Stimulated activated naive CD4-positive, alpha-beta T cell treated with Interleukin-2 at 50 U/mL for 16 hours (primary cell): ENCODE data around the gene SERPINA3.

ENCODE experiments used
- DNase-seq: peaks from one replicate; lab custom pipeline; 2025; lab: John Stamatoyannopoulos, UW

The SERPINA3 gene

DNA sequence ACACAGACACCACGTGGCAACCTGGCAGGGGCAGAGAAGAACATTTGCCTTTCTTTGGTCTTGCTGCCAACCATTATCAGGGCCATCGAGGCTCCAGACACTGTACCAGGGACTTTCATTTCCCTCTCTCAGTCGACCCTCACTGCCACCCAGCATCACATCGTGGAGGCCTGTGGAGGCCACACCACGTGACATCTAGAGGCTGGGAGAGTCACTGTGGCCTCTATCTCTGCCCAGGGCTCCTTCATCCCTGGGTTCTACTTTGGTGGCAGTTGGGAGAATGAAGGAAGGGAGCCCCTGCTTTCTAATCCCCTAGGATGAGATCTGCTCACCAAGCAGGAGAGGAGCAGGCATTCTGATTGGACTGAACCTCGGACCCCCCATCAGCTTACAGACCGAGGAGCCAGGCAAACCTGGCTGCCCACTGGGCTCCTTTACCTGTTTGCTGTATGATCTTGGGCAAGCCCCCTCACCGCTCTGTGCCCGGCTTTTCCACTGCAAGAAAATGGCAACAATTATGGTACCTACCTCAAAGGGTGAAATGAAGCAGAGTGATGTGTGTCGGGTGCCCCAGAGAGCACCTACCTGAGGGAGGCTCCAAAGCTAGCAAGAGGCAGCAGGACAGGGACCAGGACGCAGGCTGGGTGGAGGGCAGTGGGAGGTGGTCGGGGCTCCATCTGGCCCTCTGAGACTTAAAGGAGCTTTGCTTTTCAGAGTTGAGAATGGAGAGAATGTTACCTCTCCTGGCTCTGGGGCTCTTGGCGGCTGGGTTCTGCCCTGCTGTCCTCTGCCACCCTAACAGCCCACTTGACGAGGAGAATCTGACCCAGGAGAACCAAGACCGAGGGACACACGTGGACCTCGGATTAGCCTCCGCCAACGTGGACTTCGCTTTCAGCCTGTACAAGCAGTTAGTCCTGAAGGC is 1.8 kb downstream of the SERPINA3 start:
- no peak for DNase-seq

DNA sequence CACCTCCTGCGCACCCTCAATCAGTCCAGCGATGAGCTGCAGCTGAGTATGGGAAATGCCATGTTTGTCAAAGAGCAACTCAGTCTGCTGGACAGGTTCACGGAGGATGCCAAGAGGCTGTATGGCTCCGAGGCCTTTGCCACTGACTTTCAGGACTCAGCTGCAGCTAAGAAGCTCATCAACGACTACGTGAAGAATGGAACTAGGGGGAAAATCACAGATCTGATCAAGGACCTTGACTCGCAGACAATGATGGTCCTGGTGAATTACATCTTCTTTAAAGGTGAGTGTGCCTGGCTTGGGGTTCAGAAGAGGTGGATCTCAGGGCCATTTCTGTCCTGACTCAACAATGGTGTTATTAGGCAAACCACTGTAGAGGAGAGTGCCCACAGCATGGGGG is 2.6 kb downstream of the SERPINA3 start:
- DNase-seq = no peak

DNA sequence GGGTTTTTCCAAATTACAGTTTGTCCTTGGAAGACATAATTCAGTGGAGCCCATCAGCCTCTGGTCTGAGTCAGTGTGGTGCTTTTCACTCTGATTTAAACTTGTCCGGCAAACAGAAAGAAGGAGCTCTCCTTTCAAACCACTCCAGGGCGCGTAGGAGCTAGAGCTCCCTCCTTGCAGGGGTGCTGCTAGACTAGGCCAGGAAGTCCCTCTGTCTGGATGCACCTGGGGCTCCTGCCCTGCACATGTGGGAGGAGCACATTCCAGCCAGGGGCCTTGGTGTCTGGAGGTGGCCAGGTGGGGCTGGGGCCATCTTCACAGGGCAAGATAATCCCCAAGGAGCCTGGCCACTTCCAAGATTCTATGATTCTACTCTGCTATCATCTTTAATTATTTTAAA is 3.1 kb downstream of the SERPINA3 start:
- DNase-seq = no peak

DNA sequence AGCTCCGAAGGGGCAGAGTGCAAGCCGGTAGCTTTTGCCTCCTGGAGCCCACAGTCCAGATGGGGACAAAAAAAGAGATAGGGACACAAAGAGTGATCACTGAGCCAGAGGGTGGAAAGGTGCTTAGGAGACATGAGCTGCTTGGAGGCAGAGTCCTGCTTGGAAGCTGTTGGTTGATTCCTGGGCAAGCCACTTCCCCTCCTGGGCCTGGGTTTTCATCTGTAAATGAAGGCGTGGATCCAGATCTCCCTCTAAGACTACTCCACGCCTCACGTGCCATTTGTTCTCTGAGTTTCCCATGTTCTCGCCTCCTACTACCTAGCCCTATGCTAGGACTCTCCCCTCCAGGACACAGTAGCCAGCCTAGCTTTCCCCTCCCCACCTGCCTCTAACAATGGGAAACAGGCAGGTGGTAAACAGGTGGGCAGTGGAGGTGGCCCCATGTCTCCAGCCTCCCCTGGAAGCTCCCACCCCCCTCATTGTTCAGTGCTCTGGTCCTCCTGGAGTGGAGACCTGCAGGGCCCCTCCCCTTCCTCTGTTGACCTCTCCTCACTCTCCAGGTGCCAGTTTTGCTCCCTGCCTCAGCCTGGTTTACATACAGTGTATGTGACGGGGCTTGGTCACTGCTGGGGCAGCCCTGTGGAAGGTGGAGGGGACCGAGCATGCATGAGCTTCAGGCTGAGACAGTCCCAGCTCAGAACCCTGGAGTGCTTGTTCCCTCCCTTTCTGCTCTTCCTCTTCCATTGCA is 3.8 kb downstream of the SERPINA3 start:
- no peak for DNase-seq

DNA sequence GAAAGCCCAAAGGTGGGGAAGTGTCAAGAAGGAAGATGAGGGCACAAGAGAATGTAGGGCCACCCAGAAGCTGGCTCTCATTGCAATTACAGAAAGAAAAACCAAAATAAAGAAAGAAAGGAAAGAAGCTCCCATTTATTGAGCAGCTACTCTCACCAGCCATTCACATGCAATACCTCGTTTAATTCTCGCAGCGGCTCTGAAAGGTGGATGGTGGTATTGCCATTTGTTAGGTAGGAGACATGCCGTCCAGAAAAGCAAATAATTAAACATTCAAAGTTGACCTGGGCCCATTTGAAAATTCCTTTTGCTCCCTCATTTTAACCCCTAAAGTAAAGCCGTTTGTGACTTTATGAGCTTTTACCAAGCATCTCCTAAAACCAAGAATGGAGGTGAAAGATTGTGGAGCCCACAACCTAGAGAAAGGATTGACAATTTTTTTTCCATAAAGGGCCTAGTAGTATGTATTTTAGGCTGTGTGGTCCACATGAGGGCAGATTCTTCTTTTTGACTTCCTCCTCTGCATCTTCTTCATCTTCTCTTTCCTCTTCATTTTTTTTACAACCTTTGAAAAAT is 5.3 kb downstream of the SERPINA3 start:
- no peak for DNase-seq

DNA sequence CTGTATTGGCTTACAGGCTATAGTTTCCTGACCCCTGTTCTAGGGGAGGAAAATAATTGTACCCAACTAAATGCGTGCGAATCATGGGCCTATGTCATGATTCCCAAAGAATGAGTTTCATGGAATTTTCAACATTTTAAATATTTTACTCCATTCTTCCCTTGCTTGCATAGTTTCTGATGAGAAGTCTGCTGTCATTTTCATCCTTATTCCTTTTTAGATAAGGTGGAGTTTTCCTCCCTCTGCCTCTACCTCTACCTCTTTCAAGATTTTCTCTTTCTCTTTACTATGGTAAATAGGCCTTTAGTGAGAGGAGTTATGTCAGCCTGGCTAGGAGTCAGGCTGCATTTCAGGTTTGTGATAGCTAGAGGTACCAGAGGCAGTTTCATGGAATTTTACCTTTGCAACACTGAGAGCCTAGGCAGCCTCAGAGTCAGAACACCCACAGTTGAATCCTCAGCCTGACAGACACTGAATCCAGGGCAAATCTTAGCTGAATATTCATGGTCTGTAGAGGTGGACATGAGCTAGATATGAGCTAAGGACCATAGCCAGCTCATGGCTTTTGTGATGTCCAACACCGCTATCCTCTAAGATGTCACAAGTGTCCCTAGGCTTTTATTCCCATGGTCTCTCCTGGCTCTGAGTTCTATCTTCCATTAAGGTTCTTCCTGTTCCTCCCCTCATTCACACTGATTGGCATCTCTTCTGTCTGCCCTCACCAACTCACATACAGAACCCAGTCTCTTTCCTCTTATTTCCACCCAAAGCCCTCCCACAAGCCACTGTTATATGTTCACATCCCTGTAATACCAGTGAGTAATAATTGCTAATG is 6.0 kb downstream of the SERPINA3 start:
- no peak for DNase-seq

DNA sequence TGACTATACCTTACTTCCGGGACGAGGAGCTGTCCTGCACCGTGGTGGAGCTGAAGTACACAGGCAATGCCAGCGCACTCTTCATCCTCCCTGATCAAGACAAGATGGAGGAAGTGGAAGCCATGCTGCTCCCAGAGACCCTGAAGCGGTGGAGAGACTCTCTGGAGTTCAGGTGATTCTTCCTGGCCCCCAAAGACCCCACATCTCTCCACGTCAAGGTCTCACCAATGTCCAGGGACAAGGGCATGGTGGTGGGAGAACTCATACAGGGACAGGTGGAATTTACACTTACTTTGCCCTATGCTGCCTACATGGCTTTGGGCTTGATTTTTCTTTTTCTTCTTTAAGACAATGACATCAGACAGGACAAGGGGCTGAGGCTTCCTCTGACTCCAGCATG is 7.1 kb downstream of the SERPINA3 start:
- no peak for DNase-seq

DNA sequence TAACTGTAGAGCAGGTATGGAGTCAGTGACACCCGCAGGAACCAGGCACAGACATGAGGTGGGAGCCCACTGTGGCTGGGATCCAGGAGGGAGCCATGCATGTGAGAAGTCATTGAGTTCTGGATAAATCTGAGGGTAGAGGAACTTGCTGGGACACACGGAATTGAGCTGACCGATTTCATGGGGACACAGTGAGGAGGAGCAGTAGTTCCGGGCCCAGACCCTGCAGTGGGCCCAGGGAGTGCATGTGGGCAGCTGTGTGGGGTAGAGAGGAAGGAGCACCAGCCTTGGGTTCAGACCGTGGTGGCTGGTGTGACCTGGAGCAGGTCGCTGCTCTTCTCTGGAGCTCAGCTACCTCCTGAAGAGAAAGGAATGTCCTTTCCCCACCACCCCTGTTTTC is 8.4 kb downstream of the SERPINA3 start:
- no peak for DNase-seq

DNA sequence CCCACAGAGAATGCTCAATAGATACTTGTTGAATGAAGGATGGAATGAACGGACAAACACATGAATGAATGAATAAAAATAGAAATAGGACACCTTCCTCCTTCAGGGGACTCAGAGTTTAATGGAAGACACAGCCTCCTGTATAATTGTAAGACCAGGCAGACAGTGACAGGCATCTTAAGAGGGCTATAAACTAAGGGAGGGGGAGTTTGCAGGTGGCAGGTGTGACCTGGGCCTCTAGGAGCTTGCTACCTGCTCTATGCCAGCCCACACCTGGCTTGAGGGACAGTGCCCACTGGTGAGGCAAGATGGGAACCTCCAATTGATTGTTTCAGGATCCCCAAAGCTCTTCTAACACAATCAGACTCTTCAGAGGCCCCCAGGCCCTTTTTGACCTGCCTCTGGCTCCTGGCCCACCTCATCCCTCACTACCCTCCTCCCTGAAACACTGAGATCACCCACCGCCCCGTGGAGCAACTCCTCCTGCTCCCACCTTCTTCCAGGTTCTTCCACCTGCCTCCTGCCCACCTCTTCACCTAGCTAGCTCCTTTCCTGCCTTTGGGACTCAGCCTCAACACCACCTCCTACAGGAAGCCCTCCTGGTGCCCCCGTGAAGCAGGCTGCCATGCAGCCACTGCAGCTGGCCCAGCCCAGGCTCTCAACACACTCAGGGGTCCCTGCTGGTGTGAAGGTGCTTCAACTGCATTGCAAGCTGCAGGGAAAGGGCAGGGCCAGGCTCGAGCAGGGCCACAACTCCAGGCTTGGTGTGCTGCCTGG is 9.4 kb downstream of the SERPINA3 start:
- DNase-seq = no peak

DNA sequence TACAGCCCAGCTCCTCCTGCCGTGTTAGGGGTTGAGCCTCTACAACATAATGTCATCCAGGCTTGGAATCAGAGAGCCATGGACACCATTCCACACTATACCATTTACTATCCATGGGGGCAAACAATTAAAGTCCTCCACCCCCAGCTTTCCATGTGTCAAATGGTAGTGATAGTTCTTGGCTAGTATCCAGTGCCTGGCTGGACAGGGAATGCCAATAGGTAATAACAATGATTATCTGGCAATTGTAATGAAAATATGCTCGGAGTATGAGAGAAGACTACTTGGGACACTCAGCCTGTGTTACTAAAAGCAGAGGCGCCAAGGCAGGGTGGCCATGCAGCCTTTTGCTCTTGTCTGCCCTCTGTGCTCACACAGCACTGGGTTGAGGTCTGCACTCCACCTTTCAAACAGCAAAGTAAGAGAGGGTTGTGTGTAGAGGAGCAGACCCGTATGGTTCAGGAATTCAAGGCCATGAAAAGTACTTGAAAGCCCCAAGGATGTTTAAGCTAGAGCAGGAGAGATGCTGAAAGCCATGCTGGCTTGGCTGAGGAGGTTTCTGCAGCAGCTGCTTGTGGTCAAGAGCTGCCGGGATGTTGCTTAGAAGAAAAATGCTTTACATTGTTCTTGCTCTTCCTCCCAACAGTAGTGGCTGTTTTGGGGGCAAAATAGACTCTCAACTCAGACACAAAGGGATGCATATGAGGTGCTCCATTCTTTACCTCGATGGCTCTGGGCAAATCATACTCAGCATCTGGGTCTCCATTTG is 10.6 kb downstream of the SERPINA3 start:
- no peak for DNase-seq

DNA sequence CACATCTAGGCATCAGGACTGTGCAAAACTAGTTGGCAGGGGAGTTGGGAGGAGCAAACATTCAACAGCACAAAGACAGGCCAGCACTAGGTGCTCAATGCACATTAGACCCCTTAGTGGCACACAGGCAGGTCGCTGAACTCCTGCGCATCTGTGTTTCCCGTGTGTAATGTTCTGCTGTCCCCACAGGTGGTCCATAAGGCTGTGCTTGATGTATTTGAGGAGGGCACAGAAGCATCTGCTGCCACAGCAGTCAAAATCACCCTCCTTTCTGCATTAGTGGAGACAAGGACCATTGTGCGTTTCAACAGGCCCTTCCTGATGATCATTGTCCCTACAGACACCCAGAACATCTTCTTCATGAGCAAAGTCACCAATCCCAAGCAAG is 11.2 kb downstream of the SERPINA3 start:
- no peak for DNase-seq

DNA sequence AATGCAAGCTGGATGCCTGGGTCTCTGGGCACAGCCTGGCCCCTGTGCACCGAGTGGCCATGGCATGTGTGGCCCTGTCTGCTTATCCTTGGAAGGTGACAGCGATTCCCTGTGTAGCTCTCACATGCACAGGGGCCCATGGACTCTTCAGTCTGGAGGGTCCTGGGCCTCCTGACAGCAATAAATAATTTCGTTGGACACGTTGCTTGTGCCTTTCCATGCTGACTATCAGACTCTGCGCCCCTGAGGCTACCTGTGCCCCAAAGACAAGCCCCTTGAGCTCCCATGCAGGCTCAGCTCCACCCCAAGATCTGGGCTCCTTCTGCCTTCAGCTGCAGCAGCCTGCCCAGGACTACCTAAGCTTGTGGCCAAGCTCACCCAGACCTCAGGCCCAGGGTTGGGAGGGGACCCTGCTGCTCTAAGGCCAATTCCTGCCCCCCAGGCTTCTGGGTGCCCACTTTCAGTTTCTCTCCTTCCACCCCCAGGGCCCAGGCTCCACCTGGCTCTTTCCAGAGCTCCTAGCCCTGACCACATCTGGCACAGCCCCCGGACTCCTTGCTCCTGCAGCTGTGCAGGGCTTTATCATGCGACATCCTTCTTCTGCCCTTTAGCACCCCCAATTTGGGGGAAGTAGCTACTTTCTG is 11.8 kb downstream of the SERPINA3 start:
- DNase-seq = no peak

DNA sequence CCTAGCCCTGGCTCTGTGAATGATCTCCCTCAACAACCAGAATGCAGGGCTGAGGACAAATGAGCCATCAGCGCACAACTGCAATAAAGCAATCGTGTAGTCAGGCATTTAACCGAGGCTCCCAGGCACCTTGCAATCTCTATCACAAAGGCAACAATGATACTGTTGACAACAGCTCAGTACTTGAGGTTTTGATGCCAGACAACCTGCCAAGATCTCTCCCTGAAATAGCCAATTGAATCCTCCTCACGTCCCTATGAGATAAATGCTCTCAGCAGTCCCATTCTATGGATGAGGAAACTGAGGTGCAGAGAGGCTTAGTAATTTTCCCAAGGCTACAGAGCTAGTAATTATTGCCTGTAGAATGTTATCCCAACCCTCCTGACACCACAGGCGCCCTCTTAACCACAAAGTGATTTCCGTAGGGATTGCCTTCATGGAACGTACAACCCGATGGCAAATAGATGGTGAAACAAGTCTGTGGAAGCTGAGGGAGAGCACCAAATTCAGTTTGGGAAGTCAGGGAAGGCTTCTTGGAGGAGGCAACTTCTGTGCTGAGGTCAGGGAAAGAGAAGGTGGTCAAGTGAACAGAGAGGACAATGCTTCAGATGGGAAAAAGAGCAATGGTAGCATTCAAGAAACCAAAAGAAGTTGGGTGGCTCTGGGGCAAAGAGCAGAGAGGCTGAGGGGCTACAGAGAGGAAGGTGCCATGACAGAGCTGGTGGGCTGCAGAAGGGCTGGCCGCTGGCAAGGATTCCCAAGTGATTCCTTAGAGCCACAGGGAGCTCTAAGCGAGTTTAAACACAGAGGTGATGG is 12.6 kb downstream of the SERPINA3 start:
- no peak for DNase-seq

DNA sequence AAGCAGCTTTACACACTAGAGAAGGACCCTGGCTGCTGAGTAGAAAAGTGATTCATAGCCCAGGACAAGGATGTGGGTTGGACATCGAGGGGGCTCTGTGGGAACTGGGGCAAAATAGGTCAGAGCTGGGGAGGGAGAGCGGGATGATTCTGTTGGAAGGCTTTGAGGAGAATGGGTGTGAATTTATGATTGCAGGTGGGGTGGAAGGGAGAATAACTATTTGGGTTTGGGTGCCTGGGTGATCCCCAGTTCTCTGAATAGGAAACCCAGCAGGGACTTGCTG is 13.1 kb downstream of the SERPINA3 start:
- DNase-seq = no peak

DNA sequence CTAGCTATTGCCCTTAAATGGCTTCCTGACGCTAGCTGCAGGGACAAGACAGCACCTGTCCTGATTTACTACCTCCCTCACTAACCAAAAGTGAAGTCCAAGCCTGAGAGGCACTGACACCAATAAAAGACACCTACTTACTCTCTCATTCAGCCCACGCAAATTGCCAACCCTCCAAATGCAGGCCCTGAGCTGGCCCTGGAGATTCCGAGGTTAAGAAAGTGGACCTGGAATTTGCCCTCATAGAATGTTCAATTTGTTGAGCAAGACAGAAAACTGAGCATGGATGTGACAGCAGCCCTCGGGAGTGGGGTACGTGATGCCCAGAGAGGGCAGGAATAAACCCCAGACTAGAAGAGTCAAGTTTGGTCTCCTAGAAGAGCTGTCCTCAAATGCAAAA is 16.4 kb downstream of the SERPINA3 start:
- DNase-seq = no peak

DNA sequence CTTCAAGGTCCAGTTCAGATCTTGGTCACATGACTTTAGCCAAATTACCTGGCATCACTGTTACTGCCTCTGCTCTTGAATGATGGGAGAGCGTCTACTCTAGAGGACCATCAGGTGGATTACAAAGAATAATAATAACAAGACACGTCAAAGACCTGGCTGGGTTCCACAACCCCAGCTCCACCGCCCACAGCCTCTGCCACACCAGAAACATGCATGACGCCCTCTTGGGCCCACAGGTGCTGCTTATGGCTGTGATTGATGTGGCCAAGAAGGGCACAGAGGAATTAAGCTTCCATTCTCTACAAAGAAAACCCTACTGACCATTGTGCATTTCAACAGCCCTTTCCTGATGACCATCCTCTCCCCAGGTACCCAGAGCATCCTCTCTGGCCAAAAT is 18.2 kb downstream of the SERPINA3 start:
- DNase-seq = no peak

DNA sequence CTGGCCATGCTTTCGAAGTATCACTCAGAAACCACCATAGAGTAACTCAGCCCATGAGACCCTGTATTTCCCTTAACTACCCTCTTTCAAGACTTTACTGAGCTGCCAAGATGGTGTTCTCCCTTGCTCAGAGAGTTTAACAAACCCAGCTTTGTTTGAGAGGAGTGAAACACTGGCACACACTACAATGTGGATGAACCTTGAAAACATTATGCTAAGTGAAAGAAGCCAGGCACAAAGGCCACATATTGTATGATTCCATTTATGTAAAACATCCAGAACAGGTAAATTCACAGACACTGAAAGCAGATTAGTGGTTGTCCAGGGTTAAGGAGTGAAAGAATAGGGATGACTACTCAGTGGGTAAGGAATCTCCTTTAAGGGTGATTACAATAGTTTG is 18.9 kb downstream of the SERPINA3 start:
- no peak for DNase-seq

DNA sequence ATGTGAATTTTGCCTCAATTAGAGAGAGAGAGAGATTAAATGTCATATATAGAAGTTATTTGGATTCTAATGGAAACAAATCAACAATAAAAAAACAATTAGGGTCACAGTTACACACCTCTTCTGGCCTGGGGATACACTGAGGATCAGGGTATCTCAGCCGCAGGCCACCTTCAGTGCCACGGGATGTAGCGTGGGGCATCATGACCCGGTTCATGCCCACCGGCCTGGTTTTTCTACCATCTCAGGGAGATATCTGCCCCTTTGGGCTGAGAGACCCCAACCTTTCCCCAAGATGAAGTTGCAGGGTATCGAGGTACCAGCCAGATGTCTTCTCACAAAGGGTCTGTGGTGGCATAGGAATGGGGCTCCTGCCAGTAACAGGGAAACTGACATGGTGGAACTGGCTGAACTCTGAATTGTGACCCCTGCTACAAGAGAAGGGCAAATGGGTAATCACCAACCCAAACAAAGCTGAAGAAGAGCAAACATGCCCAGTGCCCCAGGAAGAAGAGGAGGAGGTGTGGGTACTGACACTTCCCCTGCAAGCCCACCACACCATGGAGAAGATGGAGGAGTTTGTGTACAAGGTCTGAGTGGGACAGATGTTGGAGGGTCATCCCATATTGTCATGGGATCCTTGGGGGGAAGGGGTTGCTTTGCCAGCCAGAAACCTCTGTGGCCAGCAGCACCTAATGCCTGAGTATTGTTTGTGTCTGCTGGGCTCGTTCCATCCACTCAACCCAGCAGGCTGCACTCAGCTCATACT is 19.5 kb downstream of the SERPINA3 start:
- no peak for DNase-seq

DNA sequence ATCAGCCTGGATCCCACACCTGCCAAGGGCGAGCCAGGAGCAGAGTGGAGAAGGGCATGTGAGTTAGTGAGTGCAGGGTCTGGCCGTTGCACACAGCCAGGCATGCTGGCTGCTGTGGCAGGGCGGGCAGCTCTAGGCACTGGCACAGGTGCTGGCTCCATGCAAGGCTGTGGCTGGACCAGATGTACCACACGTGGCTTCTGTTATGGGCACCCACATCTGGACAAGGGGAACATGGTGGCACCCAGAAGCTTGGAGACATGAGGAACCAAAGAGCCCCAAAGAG is 20.1 kb downstream of the SERPINA3 start:
- DNase-seq = no peak
